Osteoblast (primary cell): Measurements from ENCODE around the gene EFCAB11. TPM values are rescaled to one million over a fixed set of nuclear protein-coding genes. Genes with fewer than 3 reads are reported as not detected.

Source experiments
- DNase-seq: peaks from one replicate; pipeline ENCODE4 v3.0.0; 2011; ENCODE audit warnings: low spot score, mixed read lengths; ENCODE audit not compliant: insufficient read length; ENCODE audit errors: missing footprints
- H2AFZ ChIP-seq: 2 replicates; pipeline ENCODE4 v1.6.0; 2011; ENCODE audit warnings: mild to moderate bottlenecking, low read length
- H3K27ac ChIP-seq: 2 replicates; pipeline ENCODE4 v1.5.1; 2011; ENCODE audit warnings: mild to moderate bottlenecking, low read depth, low read length, moderate library complexity
- H3K27me3 ChIP-seq: 2 replicates; pipeline ENCODE4 v1.6.0; 2012; ENCODE audit warnings: mild to moderate bottlenecking, control low read depth, inconsistent platforms, low read length, moderate library complexity; ENCODE audit not compliant: insufficient read depth
- H3K36me3 ChIP-seq: 2 replicates; pipeline ENCODE4 v1.5.1; 2011; ENCODE audit warnings: mild to moderate bottlenecking, low read length, control low read depth, moderate library complexity; ENCODE audit not compliant: insufficient read depth
- H3K4me1 ChIP-seq: 2 replicates; pipeline ENCODE4 v1.5.1; 2011; ENCODE audit warnings: mild to moderate bottlenecking, low read length, control low read depth, moderate library complexity; ENCODE audit not compliant: insufficient read depth
- H3K4me2 ChIP-seq: 2 replicates; pipeline ENCODE4 v1.6.0; 2011; ENCODE audit warnings: mild to moderate bottlenecking, low read length; ENCODE audit not compliant: insufficient read depth
- H3K4me3 ChIP-seq: fragments of 200-600 bp; sonication (generic); 3 replicates; pipeline ENCODE4 v1.5.1; 2012; ENCODE audit warnings: mild to moderate bottlenecking, low read length, inconsistent platforms; ENCODE audit not compliant: insufficient read depth
- H3K79me2 ChIP-seq: 2 replicates; pipeline ENCODE4 v1.6.0; 2012; ENCODE audit warnings: mild to moderate bottlenecking, low read length, control low read depth, inconsistent platforms; ENCODE audit not compliant: insufficient read depth
- H3K9me3 ChIP-seq: 2 replicates; pipeline ENCODE4 v1.5.1; 2011; ENCODE audit warnings: low read depth, low read length, control low read depth
- H4K20me1 ChIP-seq: 2 replicates; pipeline ENCODE4 v1.6.0; 2012; ENCODE audit warnings: mild to moderate bottlenecking, low read length, control low read depth; ENCODE audit not compliant: insufficient read depth
- total RNA-seq: library from RNA; depleted of rRNA; stranded (reverse); fragments of >200 nt; gene quantifications from 2 replicates; pipeline ENCODE4 v1.2.3, GENCODE V29; 2012
- TF ChIP-seq, protein P1 (sequence below): IDR thresholded peaks from 2 replicates; pipeline ENCODE4 v1.5.1; 2011; ENCODE audit warnings: mild to moderate bottlenecking, low read depth, low read length, moderate library complexity; ENCODE audit errors: extremely low read depth

Gene EFCAB11
- total RNA-seq, 1 donor = 6.9 TPM

DNA sequence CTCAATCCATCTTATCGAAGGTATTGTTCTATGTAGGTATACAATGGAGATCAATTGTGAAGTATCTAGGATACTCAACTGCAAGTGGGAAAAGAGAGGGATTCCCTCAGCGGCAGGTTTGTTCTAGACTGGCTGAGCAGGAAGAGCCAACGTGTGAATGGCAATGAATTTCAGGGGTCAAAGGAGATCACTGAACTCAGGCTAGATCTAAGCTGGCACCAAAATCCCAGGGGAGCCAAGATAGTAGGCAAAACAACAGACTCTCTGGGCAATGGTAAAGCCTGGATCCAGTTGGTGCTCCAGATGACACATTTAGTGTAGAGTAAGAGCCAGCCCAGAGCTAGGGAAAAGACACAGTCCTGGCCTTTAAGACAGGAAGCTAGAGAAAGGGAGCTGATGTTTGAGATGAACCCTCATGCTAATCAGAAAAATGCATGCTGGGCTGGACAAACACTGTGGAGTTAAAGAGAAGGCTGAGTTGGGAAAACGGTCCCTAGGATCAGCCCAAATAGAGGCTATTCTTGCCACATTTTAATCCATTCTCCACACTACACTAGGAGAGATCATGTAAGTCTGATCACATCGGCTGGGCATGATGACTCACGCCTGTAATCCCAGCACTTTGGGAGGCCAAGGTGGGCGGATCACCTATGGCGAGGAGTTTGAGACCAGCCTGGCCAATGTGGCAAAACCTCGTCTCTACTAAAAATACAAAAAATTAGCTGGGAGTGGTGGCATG, 45.6 kb downstream of the EFCAB11 start:
- Histone ChIP-seq H3K36me3 (no peaks in the 10 kb centered on the region), H3K4me1 (peaks cover 27% of the 10 kb centered on the region), H3K27ac (no peak overlapping the region), H3K79me2 (no peaks in the 10 kb centered on the region), H3K4me3 (no peak overlapping the region), H2AFZ (no peak overlapping the region), H3K4me2 (no peak overlapping the region), H3K9me3 (no peaks in the 10 kb centered on the region), H4K20me1 (no peaks in the 10 kb centered on the region), H3K27me3 (no peaks in the 10 kb centered on the region)
- TF ChIP-seq, protein P1, sequence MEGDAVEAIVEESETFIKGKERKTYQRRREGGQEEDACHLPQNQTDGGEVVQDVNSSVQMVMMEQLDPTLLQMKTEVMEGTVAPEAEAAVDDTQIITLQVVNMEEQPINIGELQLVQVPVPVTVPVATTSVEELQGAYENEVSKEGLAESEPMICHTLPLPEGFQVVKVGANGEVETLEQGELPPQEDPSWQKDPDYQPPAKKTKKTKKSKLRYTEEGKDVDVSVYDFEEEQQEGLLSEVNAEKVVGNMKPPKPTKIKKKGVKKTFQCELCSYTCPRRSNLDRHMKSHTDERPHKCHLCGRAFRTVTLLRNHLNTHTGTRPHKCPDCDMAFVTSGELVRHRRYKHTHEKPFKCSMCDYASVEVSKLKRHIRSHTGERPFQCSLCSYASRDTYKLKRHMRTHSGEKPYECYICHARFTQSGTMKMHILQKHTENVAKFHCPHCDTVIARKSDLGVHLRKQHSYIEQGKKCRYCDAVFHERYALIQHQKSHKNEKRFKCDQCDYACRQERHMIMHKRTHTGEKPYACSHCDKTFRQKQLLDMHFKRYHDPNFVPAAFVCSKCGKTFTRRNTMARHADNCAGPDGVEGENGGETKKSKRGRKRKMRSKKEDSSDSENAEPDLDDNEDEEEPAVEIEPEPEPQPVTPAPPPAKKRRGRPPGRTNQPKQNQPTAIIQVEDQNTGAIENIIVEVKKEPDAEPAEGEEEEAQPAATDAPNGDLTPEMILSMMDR = no peak
- DNase-seq = no peak

DNA sequence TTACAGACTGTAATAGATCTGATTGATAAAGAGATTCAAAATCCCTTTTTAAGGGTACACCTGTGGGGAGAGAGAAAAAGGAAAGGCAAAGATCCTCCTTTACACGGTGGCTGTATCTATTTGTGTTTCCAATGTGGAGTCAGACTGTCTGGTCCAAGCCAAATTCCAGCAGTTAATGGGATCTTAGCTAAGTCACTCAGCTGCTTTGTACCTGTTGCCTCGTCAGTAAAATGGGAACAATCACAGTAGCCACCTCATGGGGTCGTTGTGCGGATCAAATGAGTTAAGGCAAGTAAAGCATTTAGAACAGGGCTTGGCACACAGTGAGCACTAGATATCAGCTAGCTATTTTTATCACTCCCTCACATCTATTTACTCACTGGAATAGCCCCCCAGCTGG, 46.9 kb downstream of the EFCAB11 start:
- TF ChIP-seq, protein P1 = no peak
- Histone ChIP-seq H3K9me3 (no peaks in the 10 kb centered on the region), H3K79me2 (no peaks in the 10 kb centered on the region), H3K4me3 (no peak overlapping the region), H3K4me1 (peaks cover 21% of the 10 kb centered on the region), H3K27ac (no peak overlapping the region), H2AFZ (no peak overlapping the region), H3K4me2 (no peak overlapping the region), H4K20me1 (no peaks in the 10 kb centered on the region), H3K27me3 (no peaks in the 10 kb centered on the region), H3K36me3 (no peaks in the 10 kb centered on the region)
- no peak for DNase-seq

DNA sequence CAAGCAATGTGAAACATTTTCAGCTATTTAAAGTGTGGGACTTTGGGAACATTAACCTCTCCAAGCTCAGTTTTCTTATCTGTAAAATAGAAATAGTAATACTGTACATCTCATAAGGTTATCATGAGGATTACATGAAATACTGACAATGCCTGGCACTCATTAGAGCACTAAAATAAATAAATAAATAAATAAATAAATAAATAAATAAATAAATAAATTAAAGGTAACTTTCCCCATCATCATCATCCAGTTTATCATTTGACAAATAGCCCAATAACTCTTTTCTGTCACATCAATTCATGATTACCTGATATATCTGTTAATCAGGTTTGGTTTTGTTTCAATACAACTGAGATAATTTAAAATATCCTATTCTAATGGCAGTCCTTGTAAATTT, 48.5 kb downstream of the EFCAB11 start:
- no peaks in the 10 kb centered on the region for H3K9me3 ChIP-seq
- DNase-seq = no peak
- H2AFZ ChIP-seq = no peak overlapping the region
- H3K27ac ChIP-seq = no peak overlapping the region
- H3K79me2 ChIP-seq = no peaks in the 10 kb centered on the region
- H3K4me2 ChIP-seq = no peak overlapping the region
- no peaks in the 10 kb centered on the region for H3K27me3 ChIP-seq
- TF ChIP-seq, protein P1 = no peak
- no peaks in the 10 kb centered on the region for H3K36me3 ChIP-seq
- H3K4me3 ChIP-seq = no peak overlapping the region
- H4K20me1 ChIP-seq = no peaks in the 10 kb centered on the region
- H3K4me1 ChIP-seq = peaks cover 8% of the 10 kb centered on the region

DNA sequence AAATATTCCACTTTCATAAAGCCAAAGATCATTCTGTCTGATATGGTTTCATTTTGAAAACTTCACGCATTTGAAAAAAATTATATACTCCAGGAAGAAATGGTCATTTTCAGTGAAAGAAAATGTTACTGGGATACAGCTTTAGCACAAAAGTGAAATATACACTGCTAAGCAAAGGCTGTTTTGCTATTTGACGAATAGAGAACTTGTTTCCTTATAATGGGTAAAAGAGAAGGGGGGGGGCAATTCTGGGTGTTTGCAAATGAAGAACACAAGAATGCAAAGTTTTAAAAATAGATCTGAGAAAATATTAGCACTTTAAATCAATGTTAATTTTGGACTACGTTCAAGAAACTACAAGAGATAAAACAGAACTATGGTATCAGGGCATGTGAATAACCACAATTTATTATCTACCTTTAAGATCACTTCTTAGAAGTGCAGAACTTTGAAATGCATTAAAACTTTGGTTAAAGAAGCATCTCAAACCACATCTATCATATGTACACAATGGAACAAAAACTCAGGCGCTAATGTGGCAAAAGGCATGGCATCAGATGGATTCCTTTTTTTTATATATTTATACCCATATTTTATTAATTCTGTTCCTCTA, 51.1 kb downstream of the EFCAB11 start:
- Histone ChIP-seq H3K4me3 (no peak overlapping the region), H2AFZ (no peak overlapping the region), H3K9me3 (no peaks in the 10 kb centered on the region), H3K4me2 (no peak overlapping the region), H3K36me3 (no peaks in the 10 kb centered on the region), H3K79me2 (no peaks in the 10 kb centered on the region), H3K27ac (no peak overlapping the region), H3K27me3 (no peaks in the 10 kb centered on the region), H3K4me1 (peaks cover 14% of the 10 kb centered on the region), H4K20me1 (no peaks in the 10 kb centered on the region)
- TF ChIP-seq, protein P1 = no peak
- DNase-seq = no peak
